Raji (cell line): Measurements from ENCODE around the gene RNF31.
A peak's percentile ranks its signal among the peaks of the same experiment; 100 is the strongest.

Source experiments
- POLR2A ChIP-seq: IDR thresholded peaks from 2 replicates; pipeline ENCODE4 v1.6.1; 2011; ENCODE audit warnings: low read depth, low read length, control low read depth; ENCODE audit not compliant: insufficient read depth

The RNF31 gene

GRCh38 chr14:24192933-24193332, 45.6 kb downstream of the RNF31 start:
- no peak for TF ChIP-seq POLR2A

GRCh38 chr14:24194186-24194872, 47.0 kb downstream of the RNF31 start:
- TF ChIP-seq POLR2A: no peak

GRCh38 chr14:24194873-24195185, 47.5 kb downstream of the RNF31 start:
- TF ChIP-seq POLR2A: no peak

DNA sequence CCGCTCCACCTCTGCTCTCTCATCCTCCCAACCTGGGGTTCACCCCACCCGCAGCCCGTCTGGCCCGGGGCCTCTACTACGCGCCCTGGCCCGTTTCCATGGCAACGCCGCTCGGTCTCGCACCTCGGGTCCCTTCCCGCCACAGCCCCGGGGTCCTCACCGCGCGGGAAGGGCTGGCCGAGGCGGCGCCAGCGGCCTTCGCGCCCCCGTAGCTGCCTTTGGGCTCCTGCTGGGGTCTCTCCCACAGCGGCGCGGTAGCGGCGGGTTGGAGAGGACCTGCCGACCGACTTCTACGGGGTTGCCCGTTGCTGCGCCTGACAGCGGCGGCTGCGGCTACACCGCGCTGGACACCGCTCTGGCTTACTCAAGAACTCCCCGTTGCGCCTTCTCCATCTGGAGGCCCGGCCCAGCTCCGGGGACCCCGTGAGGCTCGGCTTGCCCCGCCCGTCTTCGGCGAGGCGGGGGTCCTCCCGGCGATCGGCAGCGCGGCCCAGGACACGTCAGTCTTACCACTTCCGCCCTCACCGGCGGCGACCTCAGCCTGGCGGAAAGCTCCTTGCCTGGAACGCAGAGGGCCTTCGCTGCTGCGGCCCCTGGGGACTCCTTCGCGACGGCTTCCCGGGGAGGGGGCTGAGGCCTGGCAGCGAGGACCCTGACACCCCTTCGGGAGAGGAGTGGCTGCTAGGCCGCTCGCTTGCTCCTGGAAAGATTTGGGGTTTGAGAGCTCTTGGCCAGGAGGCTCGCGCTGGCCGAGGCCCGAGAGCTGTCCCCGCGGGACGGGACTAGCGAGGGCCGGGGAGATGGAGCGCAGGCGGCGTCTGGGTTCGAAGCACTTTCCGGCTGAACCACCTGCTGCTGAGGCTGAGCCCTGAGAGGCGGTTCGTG, 48.1 kb downstream of the RNF31 start, which contains the start of gene TM9SF1:
TM9SF1 (minus strand) TSS at position 256 of the 885 bp plus-strand sequence. CDS start 422 bp downstream, outside the sequence.
- peak; percentile 74 for TF ChIP-seq POLR2A

GRCh38 chr14:24196071-24197055, 49.1 kb downstream of the RNF31 start:
- TF ChIP-seq POLR2A: peak; percentile 25; the same call in 1 of the 2 replicates

DNA sequence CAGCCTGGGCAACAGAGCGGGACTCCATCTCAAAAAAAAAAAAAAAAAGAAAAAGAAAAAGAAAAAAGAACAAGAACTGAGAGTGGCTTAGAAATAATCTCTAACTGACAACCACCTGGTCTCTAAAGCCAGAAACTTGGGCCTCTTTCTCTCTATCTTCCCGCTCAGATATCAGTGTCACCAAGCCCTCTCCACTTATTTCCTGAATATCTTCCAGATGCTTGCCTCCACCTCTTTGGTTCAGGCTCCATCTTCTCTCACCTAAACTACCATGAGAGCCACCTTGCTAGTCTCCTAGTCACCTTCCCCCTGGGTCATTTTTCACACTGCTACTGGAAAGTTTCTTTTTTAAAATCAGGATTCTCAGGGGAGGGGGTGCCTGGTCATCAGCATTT, 49.8 kb downstream of the RNF31 start:
- TF ChIP-seq POLR2A: 0 out of 2 replicates have a peak, but pooled peaks have one; percentile 8

DNA sequence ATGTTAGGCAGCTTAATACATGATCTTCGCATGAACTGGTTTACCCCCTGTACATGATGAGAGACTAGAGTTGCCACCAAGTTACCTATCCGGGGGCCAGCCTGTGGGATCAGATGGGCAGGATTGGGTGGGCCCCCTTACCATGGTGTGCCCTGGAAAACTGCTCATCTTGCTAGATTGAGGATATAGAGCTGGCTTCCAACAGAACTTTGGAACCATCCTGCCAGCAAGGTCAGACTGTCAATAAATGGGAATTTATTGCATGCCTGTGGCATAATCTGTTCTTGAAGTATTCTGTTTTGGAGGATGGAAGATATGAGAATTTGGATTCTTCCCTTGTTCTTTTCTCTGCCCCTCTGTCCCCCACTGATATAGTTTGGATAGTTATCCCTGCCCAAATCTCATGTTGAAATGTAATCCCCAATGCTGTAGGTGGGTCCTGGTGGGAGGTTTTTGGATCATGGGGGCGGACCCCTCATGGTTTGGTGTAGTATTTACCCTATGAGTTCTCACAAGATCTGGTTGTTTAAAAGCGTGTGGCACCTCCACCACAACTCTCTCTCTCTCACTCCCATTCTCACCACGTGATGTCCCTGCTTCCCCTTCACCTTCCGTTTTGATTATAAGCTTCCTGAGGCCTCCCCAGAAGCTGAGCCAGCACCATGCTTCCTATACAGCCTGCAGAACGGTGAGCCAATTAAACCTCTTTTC, 51.7 kb downstream of the RNF31 start:
- TF ChIP-seq POLR2A: no peak

- TF ChIP-seq POLR2A: no peak
Observed at GRCh38 chr14:24204163-24205146, 57.2 kb downstream of the RNF31 start.

DNA sequence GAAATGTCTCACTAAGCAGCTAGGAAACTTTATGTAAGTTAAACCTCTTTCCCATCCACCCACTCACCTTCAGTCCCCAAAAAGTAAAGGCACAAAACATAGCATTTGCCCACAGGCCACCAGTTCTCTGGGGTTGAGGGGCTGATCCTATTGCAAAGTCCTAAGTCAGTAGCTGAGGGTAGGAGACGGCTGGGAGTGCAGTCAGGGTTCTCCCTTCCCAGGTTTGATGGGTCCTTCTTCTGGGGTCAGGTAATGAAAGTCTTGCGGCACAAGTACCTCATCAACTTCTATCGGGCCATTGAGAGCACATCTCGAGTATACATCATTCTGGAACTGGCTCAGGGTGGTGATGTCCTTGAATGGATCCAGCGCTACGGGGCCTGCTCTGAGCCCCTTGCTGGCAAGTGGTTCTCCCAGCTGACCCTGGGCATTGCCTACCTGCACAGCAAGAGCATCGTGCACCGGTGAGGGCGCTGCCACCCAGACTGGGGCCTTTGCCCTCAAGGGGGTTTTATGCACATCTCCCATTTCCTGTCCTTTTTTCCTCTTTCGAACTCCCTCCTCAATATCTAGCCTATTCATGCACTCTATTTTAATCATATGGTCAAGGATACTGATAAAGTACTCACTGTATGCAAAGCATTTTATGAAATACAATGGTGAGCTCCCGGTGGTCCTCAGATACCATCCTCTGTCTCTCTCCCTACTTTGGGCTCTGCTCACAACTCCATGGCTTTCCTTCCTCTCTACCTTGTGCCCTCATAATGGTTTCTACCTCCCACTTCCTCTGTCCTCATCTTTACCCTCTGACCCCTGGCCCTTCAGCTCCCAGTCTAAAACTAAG, 59.2 kb downstream of the RNF31 start:
- TF ChIP-seq POLR2A: no peak

DNA sequence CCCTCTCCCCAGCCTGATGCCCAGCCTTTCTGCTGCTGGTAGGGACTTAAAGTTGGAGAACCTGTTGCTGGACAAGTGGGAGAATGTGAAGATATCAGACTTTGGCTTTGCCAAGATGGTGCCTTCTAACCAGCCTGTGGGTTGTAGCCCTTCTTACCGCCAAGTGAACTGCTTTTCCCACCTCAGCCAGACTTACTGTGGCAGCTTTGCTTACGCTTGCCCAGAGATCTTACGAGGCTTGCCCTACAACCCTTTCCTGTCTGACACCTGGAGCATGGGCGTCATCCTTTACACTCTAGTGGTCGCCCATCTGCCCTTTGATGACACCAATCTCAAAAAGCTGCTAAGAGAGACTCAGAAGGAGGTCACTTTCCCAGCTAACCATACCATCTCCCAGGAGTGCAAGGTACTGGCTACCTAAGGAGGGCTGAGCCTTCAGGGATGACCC, 59.8 kb downstream of the RNF31 start:
- TF ChIP-seq POLR2A: no peak

GRCh38 chr14:24207625-24208024, 60.3 kb downstream of the RNF31 start:
- TF ChIP-seq POLR2A: no peak
